ENCODE results near the gene TMEM97. TPM values are rescaled to one million over a fixed set of nuclear protein-coding genes. Genes with fewer than 3 reads are reported as not detected.

Gene TMEM97
- polyA plus RNA-seq (16.9 and 19.0 TPM in 2 replicates), polyA minus RNA-seq (25.3 and 29.2 TPM in 2 replicates)

DNA sequence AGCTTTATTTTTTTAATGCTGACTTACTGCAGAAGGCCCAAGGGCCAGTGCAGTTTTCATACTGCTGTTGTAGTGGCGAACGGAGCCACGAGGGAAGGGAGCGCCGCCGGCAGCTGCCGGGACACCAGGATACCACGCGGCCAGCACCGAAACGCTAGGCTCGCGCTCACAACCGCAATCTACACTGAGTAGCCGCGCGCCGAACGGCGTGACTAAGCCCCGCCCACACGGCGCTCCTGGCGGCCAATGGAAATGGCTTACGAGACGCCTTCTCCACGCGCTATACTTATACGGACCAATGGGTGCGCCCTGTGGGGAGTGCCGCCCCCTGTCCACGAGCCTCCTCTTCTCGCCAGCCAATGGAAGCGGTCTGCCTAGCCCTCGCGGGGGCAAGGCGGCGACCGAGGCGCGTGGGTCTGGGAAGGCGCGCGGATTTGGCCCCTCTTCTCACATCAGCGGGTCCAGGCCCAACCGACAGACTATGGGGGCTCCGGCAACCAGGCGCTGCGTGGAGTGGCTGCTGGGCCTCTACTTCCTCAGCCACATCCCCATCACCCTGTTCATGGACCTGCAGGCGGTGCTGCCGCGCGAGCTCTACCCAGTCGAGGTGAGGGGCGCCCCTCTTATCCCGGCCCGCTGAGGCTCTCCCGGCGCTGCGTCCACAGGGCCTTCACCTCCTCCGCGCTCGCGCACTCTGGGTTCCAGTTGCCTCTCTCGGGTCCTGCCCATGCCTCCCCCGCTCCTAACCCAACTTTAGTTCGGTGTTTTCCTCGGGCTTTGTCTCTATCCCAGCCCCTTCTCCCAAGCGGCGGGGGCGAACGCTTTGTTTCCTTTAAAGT lies at the start of gene TMEM97:
Gene TMEM97, plus strand, starts transcription at position 442 of the 839 bp plus-strand sequence. Its CDS starts 40 bp downstream, at position 482.
- no peaks in the 10 kb centered on the region for H3K27me3 ChIP-seq (ENCODE audit: insufficient read depth, low read depth, low read length)
- H3K79me2 ChIP-seq (replicated peaks; ENCODE audit: insufficient read depth, low read length), result peaks cover 43% of the 10 kb centered on the region
- peak within 1 kb of the TSS; percentile 84 for H3K4me3 ChIP-seq (ENCODE audit: low read length)
- no peaks in the 10 kb centered on the region for H4K20me1 ChIP-seq (ENCODE audit: insufficient read depth)
- peak within 1 kb of the TSS; percentile 92 for H3K4me2 ChIP-seq (ENCODE audit: low read length)
- TF ChIP-seq TAF1 (IDR thresholded peaks at IDR 0.05; ENCODE audit: low read depth) (peak; percentile 32), POLR2AphosphoS5 (IDR thresholded peaks at IDR 0.05) (peak; percentile 54), RAD21 (conservative IDR thresholded peaks at IDR 0.05) (peak; percentile 43), EP300 (conservative IDR thresholded peaks at IDR 0.05; ENCODE audit: poor library complexity, severe bottlenecking) (peak; percentile 31), EZH2 (IDR thresholded peaks at IDR 0.05; ENCODE audit: borderline replicate concordance, insufficient read depth, low read length, poor library complexity, severe bottlenecking) (no peak), SMC3 (conservative IDR thresholded peaks at IDR 0.05; ENCODE audit: poor library complexity) (peak; percentile 52), MXI1 (conservative IDR thresholded peaks at IDR 0.05; ENCODE audit: poor library complexity, severe bottlenecking) (peak; percentile 98)
- TF ChIP-seq, protein P1, sequence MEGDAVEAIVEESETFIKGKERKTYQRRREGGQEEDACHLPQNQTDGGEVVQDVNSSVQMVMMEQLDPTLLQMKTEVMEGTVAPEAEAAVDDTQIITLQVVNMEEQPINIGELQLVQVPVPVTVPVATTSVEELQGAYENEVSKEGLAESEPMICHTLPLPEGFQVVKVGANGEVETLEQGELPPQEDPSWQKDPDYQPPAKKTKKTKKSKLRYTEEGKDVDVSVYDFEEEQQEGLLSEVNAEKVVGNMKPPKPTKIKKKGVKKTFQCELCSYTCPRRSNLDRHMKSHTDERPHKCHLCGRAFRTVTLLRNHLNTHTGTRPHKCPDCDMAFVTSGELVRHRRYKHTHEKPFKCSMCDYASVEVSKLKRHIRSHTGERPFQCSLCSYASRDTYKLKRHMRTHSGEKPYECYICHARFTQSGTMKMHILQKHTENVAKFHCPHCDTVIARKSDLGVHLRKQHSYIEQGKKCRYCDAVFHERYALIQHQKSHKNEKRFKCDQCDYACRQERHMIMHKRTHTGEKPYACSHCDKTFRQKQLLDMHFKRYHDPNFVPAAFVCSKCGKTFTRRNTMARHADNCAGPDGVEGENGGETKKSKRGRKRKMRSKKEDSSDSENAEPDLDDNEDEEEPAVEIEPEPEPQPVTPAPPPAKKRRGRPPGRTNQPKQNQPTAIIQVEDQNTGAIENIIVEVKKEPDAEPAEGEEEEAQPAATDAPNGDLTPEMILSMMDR (IDR thresholded peaks at IDR 0.05; ENCODE audit: poor library complexity, severe bottlenecking), result peak; percentile 54
- TF ChIP-seq, protein P2, sequence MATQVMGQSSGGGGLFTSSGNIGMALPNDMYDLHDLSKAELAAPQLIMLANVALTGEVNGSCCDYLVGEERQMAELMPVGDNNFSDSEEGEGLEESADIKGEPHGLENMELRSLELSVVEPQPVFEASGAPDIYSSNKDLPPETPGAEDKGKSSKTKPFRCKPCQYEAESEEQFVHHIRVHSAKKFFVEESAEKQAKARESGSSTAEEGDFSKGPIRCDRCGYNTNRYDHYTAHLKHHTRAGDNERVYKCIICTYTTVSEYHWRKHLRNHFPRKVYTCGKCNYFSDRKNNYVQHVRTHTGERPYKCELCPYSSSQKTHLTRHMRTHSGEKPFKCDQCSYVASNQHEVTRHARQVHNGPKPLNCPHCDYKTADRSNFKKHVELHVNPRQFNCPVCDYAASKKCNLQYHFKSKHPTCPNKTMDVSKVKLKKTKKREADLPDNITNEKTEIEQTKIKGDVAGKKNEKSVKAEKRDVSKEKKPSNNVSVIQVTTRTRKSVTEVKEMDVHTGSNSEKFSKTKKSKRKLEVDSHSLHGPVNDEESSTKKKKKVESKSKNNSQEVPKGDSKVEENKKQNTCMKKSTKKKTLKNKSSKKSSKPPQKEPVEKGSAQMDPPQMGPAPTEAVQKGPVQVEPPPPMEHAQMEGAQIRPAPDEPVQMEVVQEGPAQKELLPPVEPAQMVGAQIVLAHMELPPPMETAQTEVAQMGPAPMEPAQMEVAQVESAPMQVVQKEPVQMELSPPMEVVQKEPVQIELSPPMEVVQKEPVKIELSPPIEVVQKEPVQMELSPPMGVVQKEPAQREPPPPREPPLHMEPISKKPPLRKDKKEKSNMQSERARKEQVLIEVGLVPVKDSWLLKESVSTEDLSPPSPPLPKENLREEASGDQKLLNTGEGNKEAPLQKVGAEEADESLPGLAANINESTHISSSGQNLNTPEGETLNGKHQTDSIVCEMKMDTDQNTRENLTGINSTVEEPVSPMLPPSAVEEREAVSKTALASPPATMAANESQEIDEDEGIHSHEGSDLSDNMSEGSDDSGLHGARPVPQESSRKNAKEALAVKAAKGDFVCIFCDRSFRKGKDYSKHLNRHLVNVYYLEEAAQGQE (IDR thresholded peaks at IDR 0.05; ENCODE audit: borderline replicate concordance), result peak; percentile 12
- H3K9me3 ChIP-seq (ENCODE audit: low read length), result no peaks in the 10 kb centered on the region
- no peaks in the 10 kb centered on the region for H3K36me3 ChIP-seq (ENCODE audit: insufficient read depth, low read length)
- no peaks in the 10 kb centered on the region for H3K9me2 ChIP-seq (ENCODE audit: insufficient read depth, low read length)
- no peaks in the 10 kb centered on the region for H3F3A ChIP-seq (ENCODE audit: insufficient read depth, low read length, poor library complexity, severe bottlenecking)
- peak within 1 kb of the TSS; percentile 62 for H3K27ac ChIP-seq (ENCODE audit: low read length)
- H2AFZ ChIP-seq (ENCODE audit: low read depth, low read length), result peak within 1 kb of the TSS; percentile 36
- H3K9ac ChIP-seq (ENCODE audit: low read length), result peak within 1 kb of the TSS; percentile 67

DNA sequence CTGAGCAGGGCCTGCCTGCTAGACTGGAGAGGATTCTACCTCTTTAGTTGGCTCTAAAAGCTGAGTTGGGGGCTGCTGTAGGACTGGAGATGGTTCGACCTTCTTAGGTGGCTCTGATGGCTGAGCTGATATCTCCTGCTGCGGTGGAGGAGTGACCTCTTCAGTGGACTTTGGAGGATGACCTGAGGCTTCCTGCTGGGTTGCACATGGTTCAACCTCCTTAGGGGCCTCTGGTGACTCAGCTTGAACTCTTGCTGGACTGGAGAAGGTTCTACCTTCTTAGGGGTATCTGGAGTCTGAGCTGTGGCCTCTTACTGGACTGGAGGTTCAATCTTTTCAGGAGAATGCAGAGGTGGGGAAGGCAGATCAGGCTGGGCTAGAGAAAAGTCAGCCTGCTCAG lies 48.9 kb upstream of the TMEM97 start:
- Histone ChIP-seq H3K79me2 (replicated peaks; ENCODE audit: insufficient read depth, low read length) (no peaks in the 10 kb centered on the region), H3K9ac (ENCODE audit: low read length) (no peak overlapping the region), H3F3A (ENCODE audit: insufficient read depth, low read length, poor library complexity, severe bottlenecking) (no peaks in the 10 kb centered on the region), H4K20me1 (ENCODE audit: insufficient read depth) (no peaks in the 10 kb centered on the region), H3K9me2 (ENCODE audit: insufficient read depth, low read length) (no peaks in the 10 kb centered on the region), H2AFZ (ENCODE audit: low read depth, low read length) (no peak overlapping the region), H3K9me3 (ENCODE audit: low read length) (no peaks in the 10 kb centered on the region), H3K4me3 (ENCODE audit: low read length) (no peak overlapping the region), H3K4me2 (ENCODE audit: low read length) (no peak overlapping the region), H3K36me3 (ENCODE audit: insufficient read depth, low read length) (no peaks in the 10 kb centered on the region), H3K27ac (ENCODE audit: low read length) (no peak overlapping the region), H3K27me3 (ENCODE audit: insufficient read depth, low read depth, low read length) (no peaks in the 10 kb centered on the region)
- no peak for TF ChIP-seq TAF1 (IDR thresholded peaks at IDR 0.05; ENCODE audit: low read depth)
- TF ChIP-seq RAD21 (conservative IDR thresholded peaks at IDR 0.05), result no peak
- TF ChIP-seq MXI1 (conservative IDR thresholded peaks at IDR 0.05; ENCODE audit: poor library complexity, severe bottlenecking), result no peak

Measured in neural cell (in vitro differentiated cells).